K562 (cell line): ENCODE data around the gene ZNF768. TPM values are rescaled to one million over a fixed set of nuclear protein-coding genes. Genes with fewer than 3 reads are reported as not detected.

Experiments used
- KLF1 ChIP-seq: fragments of 450-650 bp; IDR thresholded peaks from 2 replicates; pipeline ENCODE4 v1.6.1; 2016; ENCODE audit warnings: missing genetic modification characterization, missing compliant biosample characterization
- polyA plus RNA-seq, 8 experiments: library from polyadenylated mRNA; depleted of rRNA in 4 of 8; stranded (reverse) in 5 of 8; unstranded in 3 of 8; fragments of >200 nt; fragmentation: Nextera tagmentation in 2 of 8; fragmentation: Illumina TruSeq in 1 of 8; extraction: Ambion mirVana in 2 of 8; extraction: Trizol in 1 of 8; gene quantifications; 2 replicates each; pipeline versions ENCODE4 v1.2.1 to v1.2.3, GENCODE V29; 2011 to 2014; ENCODE audit warnings: inconsistent platforms in 1 of 8, missing spikeins in 1 of 8
- total RNA-seq, 7 experiments: library from RNA; depleted of rRNA in 6 of 7; stranded (reverse); fragments of >200 nt in 6 of 7; fragmentation: Illumina TruSeq in 2 of 7; extraction: Trizol in 2 of 7; gene quantifications; 2 replicates each; pipeline versions ENCODE4 v1.2.1 to v1.2.3, GENCODE V29; 2011 to 2021; ENCODE audit warnings: low replicate concordance in 1 of 7
- TF ChIP-seq, protein P1 (sequence below), 2 experiments: fragments of 450-650 bp; formaldehyde crosslinking in 1 of 2; IDR thresholded peaks; 2 replicates each; pipeline versions ENCODE4 v1.4.0 to v1.6.1; 2014 to 2020; ENCODE audit warnings: mild to moderate bottlenecking in 2 of 2, borderline replicate concordance in 1 of 2, low read depth in 1 of 2

Gene ZNF768
- total and polyA plus RNA-seq, 9 of the 15 experiments (the other 6 are each of a cell fraction or from before 2014, with no cell fraction given): 0.13 to 50.7 (median 26.9) TPM

GRCh38 chr16:30482366-30482765, 44.0 kb downstream of the ZNF768 start (continued):
- TF ChIP-seq, protein P1, sequence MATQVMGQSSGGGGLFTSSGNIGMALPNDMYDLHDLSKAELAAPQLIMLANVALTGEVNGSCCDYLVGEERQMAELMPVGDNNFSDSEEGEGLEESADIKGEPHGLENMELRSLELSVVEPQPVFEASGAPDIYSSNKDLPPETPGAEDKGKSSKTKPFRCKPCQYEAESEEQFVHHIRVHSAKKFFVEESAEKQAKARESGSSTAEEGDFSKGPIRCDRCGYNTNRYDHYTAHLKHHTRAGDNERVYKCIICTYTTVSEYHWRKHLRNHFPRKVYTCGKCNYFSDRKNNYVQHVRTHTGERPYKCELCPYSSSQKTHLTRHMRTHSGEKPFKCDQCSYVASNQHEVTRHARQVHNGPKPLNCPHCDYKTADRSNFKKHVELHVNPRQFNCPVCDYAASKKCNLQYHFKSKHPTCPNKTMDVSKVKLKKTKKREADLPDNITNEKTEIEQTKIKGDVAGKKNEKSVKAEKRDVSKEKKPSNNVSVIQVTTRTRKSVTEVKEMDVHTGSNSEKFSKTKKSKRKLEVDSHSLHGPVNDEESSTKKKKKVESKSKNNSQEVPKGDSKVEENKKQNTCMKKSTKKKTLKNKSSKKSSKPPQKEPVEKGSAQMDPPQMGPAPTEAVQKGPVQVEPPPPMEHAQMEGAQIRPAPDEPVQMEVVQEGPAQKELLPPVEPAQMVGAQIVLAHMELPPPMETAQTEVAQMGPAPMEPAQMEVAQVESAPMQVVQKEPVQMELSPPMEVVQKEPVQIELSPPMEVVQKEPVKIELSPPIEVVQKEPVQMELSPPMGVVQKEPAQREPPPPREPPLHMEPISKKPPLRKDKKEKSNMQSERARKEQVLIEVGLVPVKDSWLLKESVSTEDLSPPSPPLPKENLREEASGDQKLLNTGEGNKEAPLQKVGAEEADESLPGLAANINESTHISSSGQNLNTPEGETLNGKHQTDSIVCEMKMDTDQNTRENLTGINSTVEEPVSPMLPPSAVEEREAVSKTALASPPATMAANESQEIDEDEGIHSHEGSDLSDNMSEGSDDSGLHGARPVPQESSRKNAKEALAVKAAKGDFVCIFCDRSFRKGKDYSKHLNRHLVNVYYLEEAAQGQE (IDR thresholded peaks at IDR 0.05; ENCODE audit: borderline replicate concordance): no peak
- TF ChIP-seq, protein P1 (CRISPR knock-in tag; IDR thresholded peaks at IDR 0.05; ENCODE audit: low read depth): no peak
- peak; percentile 98 for TF ChIP-seq KLF1 (tag)
